GM23338 (cell line): ENCODE results near the gene SZRD1. TPM values are rescaled to one million over a fixed set of nuclear protein-coding genes. Genes with fewer than 3 reads are reported as not detected.

Experiments used
- ATAC-seq: fragments of 200-7000 bp; cut with Tn5 transposase; 3 replicates; pipeline ENCODE4 v1.9.1; 2020
- DNase-seq: peaks from one replicate; pipeline ENCODE4 v3.0.0-alpha.2; 2015; ENCODE audit warnings: low spot score
- H2AFZ ChIP-seq: fragments of 200-600 bp; sonication (generic); 2 replicates; pipeline ENCODE4 v1.8.0; 2016; ENCODE audit warnings: antibody characterized with exemption, mild to moderate bottlenecking, moderate library complexity
- H3F3A ChIP-seq: fragments of 200-600 bp; sonication (generic); replicated peaks from 2 replicates; pipeline ENCODE4 v1.8.0; 2017; ENCODE audit warnings: antibody characterized with exemption, mixed run types, low read depth
- H3K27ac ChIP-seq: fragments of 200-600 bp; sonication (generic); 2 replicates; pipeline ENCODE4 v1.6.1; 2016; ENCODE audit warnings: low read depth
- H3K27me3 ChIP-seq: fragments of 200-600 bp; sonication (generic); 2 replicates; pipeline ENCODE4 v1.8.0; 2016; ENCODE audit warnings: mild to moderate bottlenecking, mixed run types, moderate library complexity; ENCODE audit not compliant: insufficient read depth
- H3K36me3 ChIP-seq: fragments of 200-600 bp; sonication (generic); 2 replicates; pipeline ENCODE4 v1.8.0; 2016; ENCODE audit warnings: mild to moderate bottlenecking; ENCODE audit not compliant: insufficient read depth
- H3K4me1 ChIP-seq: fragments of 200-600 bp; sonication (generic); 2 replicates; pipeline ENCODE4 v1.8.0; 2016; ENCODE audit warnings: mild to moderate bottlenecking, moderate library complexity; ENCODE audit not compliant: insufficient read depth
- H3K4me2 ChIP-seq: fragments of 200-600 bp; sonication (generic); 2 replicates; pipeline ENCODE4 v1.7.1; 2017; ENCODE audit warnings: mixed run types
- H3K4me3 ChIP-seq: fragments of 200-600 bp; sonication (generic); 2 replicates; pipeline ENCODE4 v1.6.1; 2016; ENCODE audit warnings: mixed run types
- H3K79me2 ChIP-seq: fragments of 200-600 bp; sonication (generic); replicated peaks from 2 replicates; pipeline ENCODE4 v1.8.0; 2017; ENCODE audit warnings: mild to moderate bottlenecking; ENCODE audit not compliant: insufficient read depth
- H3K9me2 ChIP-seq: fragments of 200-600 bp; sonication (generic); 2 replicates; pipeline ENCODE4 v1.8.0; 2017; ENCODE audit not compliant: insufficient read depth
- H4K20me1 ChIP-seq: fragments of 200-600 bp; sonication (generic); replicated peaks from 2 replicates; pipeline ENCODE4 v1.8.0; 2017; ENCODE audit warnings: mild to moderate bottlenecking; ENCODE audit not compliant: insufficient read depth
- H3K27ac Mint-ChIP-seq: 2 replicates; pipeline ENCODE4 v1.8.0; 2020; ENCODE audit warnings: inconsistent platforms, mild to moderate bottlenecking, moderate library complexity, mixed read lengths
- H3K27me3 Mint-ChIP-seq: 3 replicates; pipeline ENCODE4 v1.8.0; 2022; ENCODE audit warnings: low read depth, mild to moderate bottlenecking, moderate library complexity, mixed read lengths, inconsistent platforms; ENCODE audit not compliant: insufficient read depth, poor library complexity
- H3K36me3 Mint-ChIP-seq: 3 replicates; pipeline ENCODE4 v1.8.0; 2021; ENCODE audit warnings: low read depth, mild to moderate bottlenecking, inconsistent platforms, moderate library complexity, mixed read lengths
- H3K4me1 Mint-ChIP-seq: 3 replicates; pipeline ENCODE4 v1.8.0; 2020; ENCODE audit warnings: mild to moderate bottlenecking, inconsistent platforms, mixed read lengths
- H3K4me3 Mint-ChIP-seq: 3 replicates; pipeline ENCODE4 v1.8.0; 2021; ENCODE audit warnings: moderate library complexity, mild to moderate bottlenecking, inconsistent platforms, mixed read lengths
- H3K9me3 Mint-ChIP-seq: 3 replicates; pipeline ENCODE4 v1.8.0; 2020; ENCODE audit warnings: moderate library complexity, mild to moderate bottlenecking, inconsistent platforms, mixed read lengths
- CREB1 ChIP-seq: fragments of 250-450 bp; sonication (Bioruptor Pico); IDR thresholded peaks from 2 replicates; pipeline ENCODE4 v1.5.0; 2020; ENCODE audit warnings: low read depth, mild to moderate bottlenecking, moderate library complexity
- ETS1 ChIP-seq: IDR thresholded peaks from 2 replicates; pipeline ENCODE4 v1.6.1; 2016; ENCODE audit warnings: antibody characterized with exemption
- EZH2 ChIP-seq: fragments of 200-600 bp; sonication (generic); IDR thresholded peaks from one replicate; pipeline ENCODE4 v1.8.0; 2017; ENCODE audit warnings: antibody characterized with exemption, mild to moderate bottlenecking, low read depth; ENCODE audit not compliant: unreplicated experiment
- EZH2phosphoT487 ChIP-seq: fragments of 200-600 bp; sonication (generic); IDR thresholded peaks from one replicate; pipeline ENCODE4 v1.8.1; 2018; ENCODE audit warnings: antibody characterized with exemption; ENCODE audit not compliant: unreplicated experiment
- JUNB ChIP-seq: IDR thresholded peaks from one replicate; pipeline ENCODE4 v1.6.1; 2016; ENCODE audit warnings: antibody characterized with exemption; ENCODE audit not compliant: unreplicated experiment
- NANOG ChIP-seq: IDR thresholded peaks from 2 replicates; pipeline ENCODE4 v1.6.1; 2016; ENCODE audit warnings: antibody characterized with exemption, borderline replicate concordance
- POLR2AphosphoS5 ChIP-seq: IDR thresholded peaks from 2 replicates; pipeline ENCODE4 v1.6.1; 2016; ENCODE audit warnings: antibody characterized with exemption, low read depth
- REST ChIP-seq: IDR thresholded peaks from one replicate; pipeline ENCODE4 v1.6.1; 2018; ENCODE audit warnings: antibody characterized with exemption; ENCODE audit not compliant: unreplicated experiment
- STAT1 ChIP-seq: IDR thresholded peaks from one replicate; pipeline ENCODE4 v1.6.1; 2016; ENCODE audit warnings: antibody characterized with exemption; ENCODE audit not compliant: unreplicated experiment
- ZNF114 ChIP-seq: fragments of 250-450 bp; sonication (Bioruptor Pico); IDR thresholded peaks from 2 replicates; pipeline ENCODE4 v1.5.0; 2020; ENCODE audit warnings: mild to moderate bottlenecking, moderate library complexity
- ZNF331 ChIP-seq: fragments of 250-450 bp; sonication (Bioruptor Pico); IDR thresholded peaks from 2 replicates; pipeline ENCODE4 v1.5.0; 2020; ENCODE audit warnings: low read depth, mild to moderate bottlenecking, moderate library complexity
- polyA plus RNA-seq: library from polyadenylated mRNA; unstranded; fragments of >200 nt; fragmentation: Nextera tagmentation; extraction: Ambion mirVana; gene quantifications from 2 replicates; pipeline ENCODE4 v1.2.1, GENCODE V29; 2016
- total RNA-seq: library from RNA; depleted of rRNA; stranded (reverse); fragments of >200 nt; shearing (Covaris generic); gene quantifications from 2 replicates; pipeline ENCODE4 v1.2.3, GENCODE V29; 2014
- TF ChIP-seq, protein P1 (sequence below), 2 experiments: fragments of 200-600 bp in 1 of 2; sonication (generic) in 1 of 2; conservative IDR thresholded peaks; 2 replicates each; pipeline versions ENCODE4 v1.5.1 to v1.6.1; 2016 to 2017; ENCODE audit warnings: antibody characterized with exemption in 2 of 2, low read depth in 2 of 2, mild to moderate bottlenecking in 2 of 2, moderate library complexity in 1 of 2
- TF ChIP-seq, protein P2 (sequence below): fragments of 250-450 bp; sonication (Bioruptor Pico); IDR thresholded peaks from 2 replicates; pipeline ENCODE4 v1.5.0; 2020; ENCODE audit warnings: mild to moderate bottlenecking, moderate library complexity

The SZRD1 gene
- total and polyA plus RNA-seq, 2 experiments from 2014 or later = 32.5 to 70.9 TPM

- ATAC-seq = no peak
- TF ChIP-seq, protein P1, sequence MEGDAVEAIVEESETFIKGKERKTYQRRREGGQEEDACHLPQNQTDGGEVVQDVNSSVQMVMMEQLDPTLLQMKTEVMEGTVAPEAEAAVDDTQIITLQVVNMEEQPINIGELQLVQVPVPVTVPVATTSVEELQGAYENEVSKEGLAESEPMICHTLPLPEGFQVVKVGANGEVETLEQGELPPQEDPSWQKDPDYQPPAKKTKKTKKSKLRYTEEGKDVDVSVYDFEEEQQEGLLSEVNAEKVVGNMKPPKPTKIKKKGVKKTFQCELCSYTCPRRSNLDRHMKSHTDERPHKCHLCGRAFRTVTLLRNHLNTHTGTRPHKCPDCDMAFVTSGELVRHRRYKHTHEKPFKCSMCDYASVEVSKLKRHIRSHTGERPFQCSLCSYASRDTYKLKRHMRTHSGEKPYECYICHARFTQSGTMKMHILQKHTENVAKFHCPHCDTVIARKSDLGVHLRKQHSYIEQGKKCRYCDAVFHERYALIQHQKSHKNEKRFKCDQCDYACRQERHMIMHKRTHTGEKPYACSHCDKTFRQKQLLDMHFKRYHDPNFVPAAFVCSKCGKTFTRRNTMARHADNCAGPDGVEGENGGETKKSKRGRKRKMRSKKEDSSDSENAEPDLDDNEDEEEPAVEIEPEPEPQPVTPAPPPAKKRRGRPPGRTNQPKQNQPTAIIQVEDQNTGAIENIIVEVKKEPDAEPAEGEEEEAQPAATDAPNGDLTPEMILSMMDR (conservative IDR thresholded peaks at IDR 0.05; ENCODE audit: low read depth in 2 of 2) = no peak
- no peak for TF ChIP-seq ZNF114 (CRISPR knock-in tag)
- no peak for TF ChIP-seq STAT1
- no peak for TF ChIP-seq CREB1 (CRISPR knock-in tag)
- no peak for TF ChIP-seq REST
- TF ChIP-seq EZH2 = no peak
- TF ChIP-seq ETS1 = no peak
- TF ChIP-seq, protein P2, sequence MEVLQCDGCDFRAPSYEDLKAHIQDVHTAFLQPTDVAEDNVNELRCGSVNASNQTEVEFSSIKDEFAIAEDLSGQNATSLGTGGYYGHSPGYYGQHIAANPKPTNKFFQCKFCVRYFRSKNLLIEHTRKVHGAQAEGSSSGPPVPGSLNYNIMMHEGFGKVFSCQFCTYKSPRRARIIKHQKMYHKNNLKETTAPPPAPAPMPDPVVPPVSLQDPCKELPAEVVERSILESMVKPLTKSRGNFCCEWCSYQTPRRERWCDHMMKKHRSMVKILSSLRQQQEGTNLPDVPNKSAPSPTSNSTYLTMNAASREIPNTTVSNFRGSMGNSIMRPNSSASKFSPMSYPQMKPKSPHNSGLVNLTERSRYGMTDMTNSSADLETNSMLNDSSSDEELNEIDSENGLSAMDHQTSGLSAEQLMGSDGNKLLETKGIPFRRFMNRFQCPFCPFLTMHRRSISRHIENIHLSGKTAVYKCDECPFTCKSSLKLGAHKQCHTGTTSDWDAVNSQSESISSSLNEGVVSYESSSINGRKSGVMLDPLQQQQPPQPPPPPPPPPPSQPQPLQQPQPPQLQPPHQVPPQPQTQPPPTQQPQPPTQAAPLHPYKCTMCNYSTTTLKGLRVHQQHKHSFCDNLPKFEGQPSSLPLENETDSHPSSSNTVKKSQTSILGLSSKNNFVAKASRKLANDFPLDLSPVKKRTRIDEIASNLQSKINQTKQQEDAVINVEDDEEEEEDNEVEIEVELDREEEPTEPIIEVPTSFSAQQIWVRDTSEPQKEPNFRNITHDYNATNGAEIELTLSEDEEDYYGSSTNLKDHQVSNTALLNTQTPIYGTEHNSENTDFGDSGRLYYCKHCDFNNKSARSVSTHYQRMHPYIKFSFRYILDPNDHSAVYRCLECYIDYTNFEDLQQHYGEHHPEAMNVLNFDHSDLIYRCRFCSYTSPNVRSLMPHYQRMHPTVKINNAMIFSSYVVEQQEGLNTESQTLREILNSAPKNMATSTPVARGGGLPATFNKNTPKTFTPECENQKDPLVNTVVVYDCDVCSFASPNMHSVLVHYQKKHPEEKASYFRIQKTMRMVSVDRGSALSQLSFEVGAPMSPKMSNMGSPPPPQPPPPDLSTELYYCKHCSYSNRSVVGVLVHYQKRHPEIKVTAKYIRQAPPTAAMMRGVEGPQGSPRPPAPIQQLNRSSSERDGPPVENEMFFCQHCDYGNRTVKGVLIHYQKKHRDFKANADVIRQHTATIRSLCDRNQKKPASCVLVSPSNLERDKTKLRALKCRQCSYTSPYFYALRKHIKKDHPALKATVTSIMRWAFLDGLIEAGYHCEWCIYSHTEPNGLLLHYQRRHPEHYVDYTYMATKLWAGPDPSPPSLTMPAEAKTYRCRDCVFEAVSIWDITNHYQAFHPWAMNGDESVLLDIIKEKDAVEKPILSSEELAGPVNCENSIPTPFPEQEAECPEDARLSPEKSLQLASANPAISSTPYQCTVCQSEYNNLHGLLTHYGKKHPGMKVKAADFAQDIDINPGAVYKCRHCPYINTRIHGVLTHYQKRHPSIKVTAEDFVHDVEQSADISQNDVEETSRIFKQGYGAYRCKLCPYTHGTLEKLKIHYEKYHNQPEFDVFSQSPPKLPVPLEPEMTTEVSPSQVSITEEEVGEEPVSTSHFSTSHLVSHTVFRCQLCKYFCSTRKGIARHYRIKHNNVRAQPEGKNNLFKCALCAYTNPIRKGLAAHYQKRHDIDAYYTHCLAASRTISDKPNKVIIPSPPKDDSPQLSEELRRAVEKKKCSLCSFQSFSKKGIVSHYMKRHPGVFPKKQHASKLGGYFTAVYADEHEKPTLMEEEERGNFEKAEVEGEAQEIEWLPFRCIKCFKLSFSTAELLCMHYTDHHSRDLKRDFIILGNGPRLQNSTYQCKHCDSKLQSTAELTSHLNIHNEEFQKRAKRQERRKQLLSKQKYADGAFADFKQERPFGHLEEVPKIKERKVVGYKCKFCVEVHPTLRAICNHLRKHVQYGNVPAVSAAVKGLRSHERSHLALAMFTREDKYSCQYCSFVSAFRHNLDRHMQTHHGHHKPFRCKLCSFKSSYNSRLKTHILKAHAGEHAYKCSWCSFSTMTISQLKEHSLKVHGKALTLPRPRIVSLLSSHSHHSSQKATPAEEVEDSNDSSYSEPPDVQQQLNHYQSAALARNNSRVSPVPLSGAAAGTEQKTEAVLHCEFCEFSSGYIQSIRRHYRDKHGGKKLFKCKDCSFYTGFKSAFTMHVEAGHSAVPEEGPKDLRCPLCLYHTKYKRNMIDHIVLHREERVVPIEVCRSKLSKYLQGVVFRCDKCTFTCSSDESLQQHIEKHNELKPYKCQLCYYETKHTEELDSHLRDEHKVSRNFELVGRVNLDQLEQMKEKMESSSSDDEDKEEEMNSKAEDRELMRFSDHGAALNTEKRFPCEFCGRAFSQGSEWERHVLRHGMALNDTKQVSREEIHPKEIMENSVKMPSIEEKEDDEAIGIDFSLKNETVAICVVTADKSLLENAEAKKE = no peak
- no peak for TF ChIP-seq POLR2AphosphoS5
- TF ChIP-seq JUNB = no peak
- no peak for TF ChIP-seq ZNF331
- no peak for TF ChIP-seq EZH2phosphoT487
- no peak for TF ChIP-seq NANOG
Observed at GRCh38 chr1:16406868-16407267, 39.8 kb downstream of the SZRD1 start.

More at GRCh38 chr1:16406868-16407267, 39.8 kb downstream of the SZRD1 start:
- Histone ChIP-seq H3K9me2 (no peaks in the 10 kb centered on the region), H3K4me2 (no peak overlapping the region), H3K4me1 (no peaks in the 10 kb centered on the region), H3K36me3 (no peaks in the 10 kb centered on the region), H3K27ac (no peak overlapping the region), H2AFZ (no peak overlapping the region), H3K4me3 (no peak overlapping the region), H4K20me1 (no peaks in the 10 kb centered on the region; the same call in 1 of the 2 replicates), H3K27me3 (no peaks in the 10 kb centered on the region), H3K79me2 (no peaks in the 10 kb centered on the region), H3F3A (no peaks in the 10 kb centered on the region)
- Mint-ChIP-seq H3K27me3 (peaks cover 14% of the 10 kb centered on the region), H3K4me3 (no peak overlapping the region), H3K9me3 (no peaks in the 10 kb centered on the region; the same call in 2 of the 3 replicates), H3K27ac (no peak overlapping the region), H3K36me3 (no peaks in the 10 kb centered on the region), H3K4me1 (peaks cover 6% of the 10 kb centered on the region; the same call in 2 of the 3 replicates)
- DNase-seq = no peak
